ENCODE results near the gene RNF17. TPM values are rescaled to one million over a fixed set of nuclear protein-coding genes. Genes with fewer than 3 reads are reported as not detected.
"Not testable (repeated sequence)": the region's sequence is repeated elsewhere in the genome, so short reads cannot be mapped to it uniquely, and the experiment has no call there.

Gene RNF17
- total RNA-seq, 4 donors from 2014 or later, result 0.42 TPM; not detected in 3

DNA sequence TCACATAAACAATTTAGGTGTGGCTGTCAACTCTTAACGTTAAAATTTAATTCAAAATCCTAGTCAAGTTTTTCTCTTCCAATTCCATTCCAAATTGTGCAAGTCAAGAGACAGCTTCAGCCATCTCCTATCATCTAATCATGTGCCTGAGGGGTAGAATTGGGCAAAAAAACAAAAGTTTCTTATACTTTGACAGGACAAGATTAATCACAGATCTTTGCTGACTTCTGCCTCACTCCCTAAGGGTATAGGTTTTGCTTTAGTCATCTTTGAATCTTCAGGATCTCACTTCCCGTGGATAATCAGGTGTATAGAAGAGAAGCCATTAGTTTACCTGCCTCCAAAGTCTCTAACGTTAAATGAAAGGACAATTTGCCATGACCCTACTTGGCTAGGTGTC, 24.6 kb downstream of the RNF17 start:
- WGBS, 2 donors (ENCODE audit: low coverage in 1 of 2), result 34 to 59% methylated on average over 3 of the region's 3 CpGs
- Histone ChIP-seq H3K36me3 (no peaks in the 10 kb centered on the region), H3K27ac (no peak overlapping the region), H3K4me3 (no peak overlapping the region), H3K4me1 (no peaks in the 10 kb centered on the region), H3K27me3 (no peaks in the 10 kb centered on the region), H3K9me3 (peaks cover 0 to 13% (median 0%) of the 10 kb centered on the region in 3 donors)
- ATAC-seq, result no peak
- no peak for TF ChIP-seq POLR2A (IDR thresholded peaks at IDR 0.05)
- no peak for TF ChIP-seq POLR2AphosphoS5 (IDR thresholded peaks at IDR 0.05)
- TF ChIP-seq, protein P1, sequence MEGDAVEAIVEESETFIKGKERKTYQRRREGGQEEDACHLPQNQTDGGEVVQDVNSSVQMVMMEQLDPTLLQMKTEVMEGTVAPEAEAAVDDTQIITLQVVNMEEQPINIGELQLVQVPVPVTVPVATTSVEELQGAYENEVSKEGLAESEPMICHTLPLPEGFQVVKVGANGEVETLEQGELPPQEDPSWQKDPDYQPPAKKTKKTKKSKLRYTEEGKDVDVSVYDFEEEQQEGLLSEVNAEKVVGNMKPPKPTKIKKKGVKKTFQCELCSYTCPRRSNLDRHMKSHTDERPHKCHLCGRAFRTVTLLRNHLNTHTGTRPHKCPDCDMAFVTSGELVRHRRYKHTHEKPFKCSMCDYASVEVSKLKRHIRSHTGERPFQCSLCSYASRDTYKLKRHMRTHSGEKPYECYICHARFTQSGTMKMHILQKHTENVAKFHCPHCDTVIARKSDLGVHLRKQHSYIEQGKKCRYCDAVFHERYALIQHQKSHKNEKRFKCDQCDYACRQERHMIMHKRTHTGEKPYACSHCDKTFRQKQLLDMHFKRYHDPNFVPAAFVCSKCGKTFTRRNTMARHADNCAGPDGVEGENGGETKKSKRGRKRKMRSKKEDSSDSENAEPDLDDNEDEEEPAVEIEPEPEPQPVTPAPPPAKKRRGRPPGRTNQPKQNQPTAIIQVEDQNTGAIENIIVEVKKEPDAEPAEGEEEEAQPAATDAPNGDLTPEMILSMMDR (IDR thresholded peaks at IDR 0.05), result no peak
- no peak for TF ChIP-seq EP300 (IDR thresholded peaks at IDR 0.05)

DNA sequence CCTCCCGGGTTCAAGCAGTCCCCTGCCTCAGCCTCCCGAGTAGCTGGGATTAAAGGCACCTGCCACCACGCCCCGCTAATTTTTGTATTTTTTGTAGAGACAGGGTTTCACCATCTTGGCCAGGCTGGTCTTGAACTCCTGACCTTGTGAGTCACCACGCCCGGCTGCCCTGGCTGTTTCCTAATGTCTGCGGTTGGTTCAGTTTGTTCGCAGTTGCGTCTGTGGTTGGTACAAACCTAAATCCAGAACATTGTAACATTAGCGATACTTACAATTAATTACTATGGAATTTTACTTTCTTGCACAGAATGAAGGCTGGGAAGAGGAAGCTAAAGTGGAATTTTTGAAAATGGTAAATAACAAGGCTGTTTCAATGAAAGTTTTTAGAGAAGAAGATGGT, 38.1 kb downstream of the RNF17 start:
- TF ChIP-seq POLR2A (IDR thresholded peaks at IDR 0.05) (no peak), POLR2AphosphoS5 (IDR thresholded peaks at IDR 0.05) (no peak), EP300 (IDR thresholded peaks at IDR 0.05) (no peak)
- TF ChIP-seq, protein P1 (IDR thresholded peaks at IDR 0.05), result no peak
- no peak for ATAC-seq
- H3K4me1 ChIP-seq, result no peaks in the 10 kb centered on the region
- H3K4me3 ChIP-seq, result no peak overlapping the region
- WGBS, 2 donors (ENCODE audit: low coverage in 1 of 2), result 88 to 91% methylated on average over 9 to 10 of the region's 10 CpGs
- H3K9me3 ChIP-seq, result no peaks in the 10 kb centered on the region
- H3K36me3 ChIP-seq, result no peaks in the 10 kb centered on the region
- H3K27ac ChIP-seq, result no peak overlapping the region
- no peaks in the 10 kb centered on the region for H3K27me3 ChIP-seq

DNA sequence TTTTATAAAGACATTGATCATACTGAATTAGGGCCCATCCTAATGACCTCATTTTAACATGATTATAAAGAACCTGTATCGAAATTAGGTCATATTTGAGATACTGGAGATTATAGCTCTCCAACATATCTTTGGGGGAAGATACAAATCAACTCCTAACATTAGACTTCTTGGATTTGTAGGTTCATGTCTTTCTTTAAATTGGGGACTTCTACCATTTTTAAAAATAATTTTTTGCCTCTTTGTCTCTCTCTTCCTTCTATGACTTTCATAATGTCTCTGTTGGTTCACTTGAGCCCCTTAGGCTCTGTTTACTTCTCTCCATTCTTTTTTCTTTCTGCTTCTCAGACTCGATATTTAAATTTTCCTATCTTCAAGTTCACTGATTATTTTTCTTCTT, 57.2 kb downstream of the RNF17 start:
- Histone ChIP-seq H3K27me3 (peaks cover 10% of the 10 kb centered on the region), H3K27ac (no peak overlapping the region), H3K4me1 (no peaks in the 10 kb centered on the region), H3K9me3 (peaks cover 0 to 12% (median 0%) of the 10 kb centered on the region in 3 donors), H3K4me3 (no peak overlapping the region), H3K36me3 (no peaks in the 10 kb centered on the region)
- TF ChIP-seq POLR2A (IDR thresholded peaks at IDR 0.05), result no peak
- TF ChIP-seq, protein P1 (IDR thresholded peaks at IDR 0.05), result no peak
- no peak for TF ChIP-seq EP300 (IDR thresholded peaks at IDR 0.05)
- no peak for TF ChIP-seq POLR2AphosphoS5 (IDR thresholded peaks at IDR 0.05)
- 64 to 81% methylated on average over 1 to 2 of the region's 2 CpGs for WGBS, 2 donors (ENCODE audit: low coverage in 1 of 2)
- no peak for ATAC-seq

DNA sequence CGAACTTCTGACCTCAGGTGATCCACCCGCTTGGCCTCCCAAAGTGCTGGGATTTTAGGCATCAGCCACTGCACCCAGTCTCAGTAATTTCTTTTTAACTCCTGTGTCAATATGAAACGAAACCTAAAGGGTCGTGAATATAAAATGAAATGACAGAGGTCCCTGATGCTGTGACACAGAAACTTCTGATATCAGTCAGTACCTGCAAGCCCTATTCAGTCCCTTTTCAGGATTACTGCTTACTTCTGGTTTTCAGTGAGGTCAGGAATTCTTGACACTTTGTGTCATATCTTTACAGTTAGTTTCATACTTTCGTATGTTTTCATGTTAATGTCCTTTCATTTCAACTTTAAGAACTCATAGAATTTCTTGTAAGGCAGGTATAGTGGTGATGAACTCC, 58.7 kb downstream of the RNF17 start:
- Histone ChIP-seq H3K4me3 (no peak overlapping the region), H3K27me3 (peaks cover 10% of the 10 kb centered on the region), H3K4me1 (no peaks in the 10 kb centered on the region), H3K27ac (no peak overlapping the region), H3K36me3 (no peaks in the 10 kb centered on the region), H3K9me3 (peaks cover 0 to 12% (median 0%) of the 10 kb centered on the region in 3 donors)
- 87 to 96% methylated on average over 4 to 5 of the region's 5 CpGs for whole genome bisulfite sequencing, 2 donors (ENCODE audit: low coverage in 1 of 2)
- ATAC-seq, result no peak
- TF ChIP-seq, protein P1 (IDR thresholded peaks at IDR 0.05), result no peak
- no peak for TF ChIP-seq POLR2AphosphoS5 (IDR thresholded peaks at IDR 0.05)
- no peak for TF ChIP-seq EP300 (IDR thresholded peaks at IDR 0.05)
- TF ChIP-seq POLR2A (IDR thresholded peaks at IDR 0.05), result no peak

DNA sequence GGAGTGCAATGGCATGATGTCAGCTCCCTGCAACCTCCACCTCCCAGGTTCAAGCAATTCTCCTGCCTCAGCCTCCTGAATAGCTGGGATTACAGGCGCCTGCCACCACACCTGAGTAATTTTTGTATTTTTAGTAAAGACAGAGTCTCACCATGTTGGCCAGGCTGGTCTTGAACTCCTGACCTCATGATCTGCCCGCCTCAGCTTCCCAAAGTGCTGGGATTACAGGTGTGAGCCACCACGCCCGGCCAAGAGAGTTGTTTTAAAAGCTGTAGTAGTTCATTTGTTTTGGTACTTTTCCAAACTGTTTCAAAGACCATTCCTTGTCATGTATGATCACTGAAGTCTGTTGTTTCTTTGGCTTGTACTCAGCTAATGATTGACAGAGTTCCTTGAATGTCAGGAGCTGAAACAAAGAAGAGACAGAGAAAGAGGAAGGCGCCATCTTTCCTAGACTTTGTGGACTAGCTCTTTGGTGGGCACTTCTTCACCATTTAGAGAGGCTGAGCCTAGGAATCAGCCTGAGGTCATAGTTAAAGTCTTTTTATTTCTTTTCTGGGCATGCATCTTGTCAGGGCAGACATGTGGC, 59.2 kb downstream of the RNF17 start:
- 93 to 100% methylated on average over 2 to 5 of the region's 5 CpGs for WGBS, 2 donors (ENCODE audit: low coverage in 1 of 2)
- H3K4me3 ChIP-seq, result not testable (repeated sequence)

More for the DNA sequence above, 59.2 kb downstream of the RNF17 start:
- H3K27ac ChIP-seq, H3K4me1 ChIP-seq, H3K36me3 ChIP-seq, ATAC-seq: not testable (repeated sequence)
- Histone ChIP-seq H3K27me3 (peaks cover 10% of the 10 kb centered on the region), H3K9me3 (peaks cover 0 to 12% (median 0%) of the 10 kb centered on the region in 3 donors)

Measured in gastroesophageal sphincter (tissue), 4 donors.